Uterus (tissue), 2 donors: Measurements from ENCODE around the gene MTUS2.

Source experiments
- POLR2A ChIP-seq, 2 donors: fragments of 450-650 bp; IDR thresholded peaks; one replicate each; pipeline ENCODE4 v1.6.1; 2016; ENCODE audit warnings: antibody characterized with exemption in 2 of 2, mild to moderate bottlenecking in 1 of 2, moderate library complexity in 1 of 2
- TF ChIP-seq, protein P1 (sequence below), 4 experiments: fragments of 200-600 bp in 2 of 4; fragments of 450-650 bp in 2 of 4; sonication (generic) in 2 of 4; IDR thresholded peaks; one replicate each; pipeline ENCODE4 v1.5.1; 2016 to 2019; ENCODE audit warnings: antibody characterized with exemption in 4 of 4, mild to moderate bottlenecking in 2 of 4, moderate library complexity in 1 of 4

GRCh38 chr13:28890712-28891111 lies 70.6 kb downstream of the MTUS2 start:
- TF ChIP-seq, protein P1, sequence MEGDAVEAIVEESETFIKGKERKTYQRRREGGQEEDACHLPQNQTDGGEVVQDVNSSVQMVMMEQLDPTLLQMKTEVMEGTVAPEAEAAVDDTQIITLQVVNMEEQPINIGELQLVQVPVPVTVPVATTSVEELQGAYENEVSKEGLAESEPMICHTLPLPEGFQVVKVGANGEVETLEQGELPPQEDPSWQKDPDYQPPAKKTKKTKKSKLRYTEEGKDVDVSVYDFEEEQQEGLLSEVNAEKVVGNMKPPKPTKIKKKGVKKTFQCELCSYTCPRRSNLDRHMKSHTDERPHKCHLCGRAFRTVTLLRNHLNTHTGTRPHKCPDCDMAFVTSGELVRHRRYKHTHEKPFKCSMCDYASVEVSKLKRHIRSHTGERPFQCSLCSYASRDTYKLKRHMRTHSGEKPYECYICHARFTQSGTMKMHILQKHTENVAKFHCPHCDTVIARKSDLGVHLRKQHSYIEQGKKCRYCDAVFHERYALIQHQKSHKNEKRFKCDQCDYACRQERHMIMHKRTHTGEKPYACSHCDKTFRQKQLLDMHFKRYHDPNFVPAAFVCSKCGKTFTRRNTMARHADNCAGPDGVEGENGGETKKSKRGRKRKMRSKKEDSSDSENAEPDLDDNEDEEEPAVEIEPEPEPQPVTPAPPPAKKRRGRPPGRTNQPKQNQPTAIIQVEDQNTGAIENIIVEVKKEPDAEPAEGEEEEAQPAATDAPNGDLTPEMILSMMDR (IDR thresholded peaks at IDR 0.05), result no peak
- TF ChIP-seq POLR2A (IDR thresholded peaks at IDR 0.05), result no peak
